NCI-H526 (cell line): ENCODE measurements around the gene MBD6.

Experiments used
- DNase-seq, 2 experiments: peaks; one replicate each; lab custom pipeline; 2025; lab: John Stamatoyannopoulos, UW

Gene MBD6, protein sequence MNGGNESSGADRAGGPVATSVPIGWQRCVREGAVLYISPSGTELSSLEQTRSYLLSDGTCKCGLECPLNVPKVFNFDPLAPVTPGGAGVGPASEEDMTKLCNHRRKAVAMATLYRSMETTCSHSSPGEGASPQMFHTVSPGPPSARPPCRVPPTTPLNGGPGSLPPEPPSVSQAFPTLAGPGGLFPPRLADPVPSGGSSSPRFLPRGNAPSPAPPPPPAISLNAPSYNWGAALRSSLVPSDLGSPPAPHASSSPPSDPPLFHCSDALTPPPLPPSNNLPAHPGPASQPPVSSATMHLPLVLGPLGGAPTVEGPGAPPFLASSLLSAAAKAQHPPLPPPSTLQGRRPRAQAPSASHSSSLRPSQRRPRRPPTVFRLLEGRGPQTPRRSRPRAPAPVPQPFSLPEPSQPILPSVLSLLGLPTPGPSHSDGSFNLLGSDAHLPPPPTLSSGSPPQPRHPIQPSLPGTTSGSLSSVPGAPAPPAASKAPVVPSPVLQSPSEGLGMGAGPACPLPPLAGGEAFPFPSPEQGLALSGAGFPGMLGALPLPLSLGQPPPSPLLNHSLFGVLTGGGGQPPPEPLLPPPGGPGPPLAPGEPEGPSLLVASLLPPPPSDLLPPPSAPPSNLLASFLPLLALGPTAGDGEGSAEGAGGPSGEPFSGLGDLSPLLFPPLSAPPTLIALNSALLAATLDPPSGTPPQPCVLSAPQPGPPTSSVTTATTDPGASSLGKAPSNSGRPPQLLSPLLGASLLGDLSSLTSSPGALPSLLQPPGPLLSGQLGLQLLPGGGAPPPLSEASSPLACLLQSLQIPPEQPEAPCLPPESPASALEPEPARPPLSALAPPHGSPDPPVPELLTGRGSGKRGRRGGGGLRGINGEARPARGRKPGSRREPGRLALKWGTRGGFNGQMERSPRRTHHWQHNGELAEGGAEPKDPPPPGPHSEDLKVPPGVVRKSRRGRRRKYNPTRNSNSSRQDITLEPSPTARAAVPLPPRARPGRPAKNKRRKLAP

DNA sequence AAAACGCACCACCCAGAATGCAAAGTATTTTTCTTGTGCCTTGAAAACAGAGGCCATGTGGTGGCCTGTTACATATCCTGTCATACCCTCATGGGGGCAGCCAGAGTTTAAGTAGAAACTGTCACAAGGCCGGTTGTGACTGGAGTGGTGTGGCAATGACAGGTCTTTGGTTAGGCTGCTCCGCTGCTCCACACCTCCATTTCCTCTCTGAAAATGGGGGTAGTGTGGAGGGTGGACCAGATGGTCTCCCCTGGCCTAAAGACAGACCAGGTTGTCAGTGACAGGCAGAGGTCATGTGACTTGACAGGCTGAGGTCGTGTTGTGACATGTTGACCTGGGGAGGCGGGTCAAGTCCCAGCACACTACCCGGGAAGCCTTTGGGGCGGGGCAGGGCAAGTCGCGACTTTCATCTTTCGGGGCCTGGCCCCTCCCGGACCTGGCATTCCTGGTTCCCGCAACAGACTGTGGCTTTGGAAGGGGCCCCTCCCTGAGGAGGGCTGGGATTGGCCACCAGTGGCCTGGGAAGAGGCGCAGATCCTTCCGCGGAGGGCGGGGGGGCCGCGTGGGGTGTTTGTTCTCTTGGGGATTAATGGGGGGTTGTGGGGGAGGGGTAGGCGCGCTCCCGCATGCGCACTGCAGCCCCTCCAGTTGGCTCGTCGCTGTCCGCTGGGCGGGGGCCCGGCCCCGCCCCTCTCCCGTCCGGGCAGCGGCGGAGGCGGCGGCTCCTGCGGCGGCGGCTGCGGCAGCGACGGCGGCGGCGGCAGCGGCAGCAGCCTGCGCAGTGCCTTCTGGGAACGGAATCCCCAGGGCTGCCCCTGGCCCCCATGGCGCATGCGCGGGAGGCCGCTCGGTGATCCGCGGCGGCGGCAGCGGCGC is at the start of gene MBD6:
Gene MBD6, plus strand, starts transcription at position 814 of the 876 bp plus-strand sequence. CDS start 1,480 bp downstream, outside the sequence.
- DNase-seq, result peak; percentile 89 to 91

DNA sequence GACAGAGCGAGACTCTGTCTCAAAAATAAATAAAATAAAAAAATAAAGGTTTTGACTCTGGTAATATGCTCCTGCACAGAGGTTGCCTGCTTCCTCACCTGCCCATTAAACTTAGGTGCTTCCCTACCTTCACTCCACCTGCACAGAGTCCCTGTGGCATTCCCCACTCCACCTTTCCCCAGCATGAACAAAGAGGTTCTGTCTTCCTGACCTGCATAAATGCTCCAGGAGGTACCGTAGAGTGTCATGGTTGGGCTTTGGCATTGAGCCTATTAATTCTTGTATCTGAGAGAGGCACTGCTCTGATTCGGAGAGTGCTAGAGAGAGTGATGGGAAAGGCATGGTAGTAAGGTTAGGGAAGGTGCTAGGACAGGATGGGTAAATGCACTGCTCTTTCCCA is 49.2 kb upstream of the MBD6 start:
- peak in 1 of 2 experiments; percentile 23 for DNase-seq

DNA sequence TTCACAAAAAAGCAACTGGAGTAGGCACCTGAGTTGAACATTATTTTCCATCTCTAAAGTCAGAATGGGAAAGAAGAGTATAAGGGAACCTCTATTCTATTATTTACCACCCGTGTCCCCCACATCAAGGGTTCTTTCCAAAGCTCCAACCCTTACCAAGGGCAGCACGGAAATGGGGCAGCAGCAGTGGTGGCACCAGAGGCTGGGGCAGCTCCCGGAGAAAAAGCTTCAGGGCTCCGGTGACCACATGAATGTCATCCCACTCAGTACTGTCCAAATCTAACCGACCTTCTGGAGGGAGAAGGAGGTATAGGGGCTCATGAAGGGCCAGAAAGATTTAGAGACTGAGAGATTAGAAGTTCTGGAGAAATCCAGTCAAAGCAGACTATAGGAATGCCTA is 48.7 kb upstream of the MBD6 start:
- no peak for DNase-seq

DNA sequence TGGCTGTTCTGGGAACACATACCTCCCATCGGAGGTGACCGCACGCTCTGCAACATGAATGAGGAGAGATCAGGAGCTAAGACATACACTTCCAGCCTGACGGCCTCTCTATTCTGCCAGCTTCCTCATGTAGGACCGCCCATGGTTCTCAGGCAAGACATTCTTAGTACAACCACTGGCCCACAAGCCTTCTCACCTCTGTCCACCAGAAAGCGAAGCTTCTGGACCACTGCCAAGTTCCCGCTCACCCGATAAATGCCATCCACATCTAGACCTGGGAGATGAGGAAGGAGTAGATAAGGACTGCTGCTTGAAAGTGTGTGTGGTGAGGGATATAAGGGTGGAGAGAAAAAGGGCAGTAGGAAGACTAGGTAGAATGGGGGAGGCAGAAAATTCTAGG is 48.2 kb upstream of the MBD6 start:
- no peak for DNase-seq

DNA sequence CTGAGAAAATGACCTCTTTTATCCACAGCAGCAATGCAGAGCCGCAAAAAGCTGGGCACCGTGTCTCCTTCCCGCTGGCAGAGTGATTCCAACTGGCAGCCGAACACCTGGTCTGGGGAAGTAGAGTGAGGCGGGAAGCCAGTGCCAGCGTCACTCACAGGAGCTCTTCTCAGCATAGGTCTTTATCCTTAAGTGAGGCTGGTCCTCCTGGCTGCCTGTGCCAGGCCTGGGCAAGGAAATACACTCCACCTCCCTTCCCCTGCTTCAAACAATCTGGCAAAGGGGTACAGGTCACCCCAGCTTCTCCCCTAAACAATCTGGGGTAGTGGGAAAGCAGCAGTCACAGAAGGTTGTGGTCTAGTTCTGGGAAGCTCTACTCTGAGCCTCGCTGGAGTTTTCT is 47.8 kb upstream of the MBD6 start:
- DNase-seq, result peak in 1 of 2 experiments; percentile 33

DNA sequence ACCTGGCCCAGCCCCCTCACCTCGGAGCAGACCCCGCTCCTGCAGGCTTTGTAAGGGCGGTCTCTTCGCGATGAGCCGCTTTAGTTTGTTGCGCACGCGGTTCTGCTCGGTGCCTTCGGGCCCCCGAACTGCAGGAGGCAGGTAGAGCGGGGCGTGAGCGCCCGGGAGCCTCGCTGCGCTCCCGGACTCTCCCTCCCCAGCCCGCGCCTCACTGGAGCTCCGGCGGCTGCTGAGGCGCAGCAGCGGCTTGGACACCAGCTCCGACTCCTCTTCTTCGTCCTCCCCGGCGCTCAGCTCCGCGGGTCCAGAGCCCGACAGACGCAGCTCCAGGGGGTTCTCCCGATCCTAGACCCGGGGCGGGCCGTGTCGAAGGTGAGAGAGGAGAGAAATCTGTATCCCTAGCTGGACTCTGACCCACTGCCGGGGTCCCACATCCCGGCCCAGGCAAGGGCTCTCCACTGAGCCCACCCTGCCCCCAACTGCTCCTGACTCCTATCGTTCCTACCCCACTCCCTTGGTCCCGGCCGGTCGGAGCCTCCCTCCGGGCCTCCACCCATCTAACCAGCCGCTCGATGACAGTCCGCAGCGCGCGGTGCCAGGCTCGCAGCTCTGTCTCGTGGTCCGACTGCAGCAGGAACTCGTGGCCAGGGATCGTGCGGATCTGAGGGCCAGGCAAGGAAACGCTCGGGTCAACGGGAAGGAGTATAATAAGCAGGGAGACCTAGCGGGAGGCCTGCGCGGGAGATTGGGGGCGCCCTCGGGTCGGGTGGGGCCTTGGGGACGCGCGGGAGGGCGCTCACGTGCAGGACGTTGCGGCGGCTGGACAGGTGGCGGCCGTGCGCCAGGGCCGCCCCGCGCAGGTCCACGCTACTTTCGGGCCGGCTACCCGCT is 47.1 kb upstream of the MBD6 start:
- peak in 1 of 2 experiments; percentile 61 for DNase-seq

DNA sequence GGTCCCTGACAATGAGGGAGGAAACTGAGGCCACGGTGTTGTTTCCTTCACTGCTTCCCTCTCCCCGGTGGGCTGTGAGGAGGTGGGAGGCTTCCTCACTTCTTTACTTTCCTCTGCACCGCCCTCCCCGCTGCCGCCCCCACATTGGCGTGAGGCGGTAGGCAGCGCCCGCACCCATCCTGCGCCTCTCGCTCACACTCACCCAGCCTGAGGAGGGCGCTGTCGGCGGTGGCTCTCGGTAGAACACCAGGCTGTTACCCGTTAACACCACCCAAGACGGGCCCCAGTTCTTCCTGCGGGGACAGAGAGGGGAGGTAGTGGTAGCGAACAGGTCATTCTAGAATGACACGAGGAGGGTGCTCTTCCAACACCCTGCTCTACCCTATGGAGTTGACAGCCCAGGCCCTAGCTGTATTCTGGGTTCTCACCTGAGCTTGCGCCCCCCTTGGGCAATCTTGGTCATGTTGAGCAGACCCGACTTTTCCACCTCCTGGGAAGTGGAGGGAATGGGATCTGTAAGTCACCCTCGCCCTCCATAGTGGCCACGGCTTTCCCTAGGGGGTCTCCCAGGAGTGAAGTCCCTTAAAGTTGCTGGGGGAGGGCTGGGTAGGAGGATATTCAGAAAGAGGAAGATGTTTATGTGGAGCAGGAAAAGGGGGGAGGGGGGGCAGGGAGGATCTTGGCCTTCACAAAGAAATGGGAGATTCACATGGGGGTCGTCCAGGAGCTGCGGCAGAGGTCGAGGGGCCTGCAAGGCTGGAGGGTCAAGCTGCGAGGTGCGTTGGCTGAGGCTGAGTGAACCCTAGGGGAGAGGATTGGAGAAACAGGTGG is 46.2 kb upstream of the MBD6 start:
- peak in 1 of 2 experiments; percentile 34 for DNase-seq

DNA sequence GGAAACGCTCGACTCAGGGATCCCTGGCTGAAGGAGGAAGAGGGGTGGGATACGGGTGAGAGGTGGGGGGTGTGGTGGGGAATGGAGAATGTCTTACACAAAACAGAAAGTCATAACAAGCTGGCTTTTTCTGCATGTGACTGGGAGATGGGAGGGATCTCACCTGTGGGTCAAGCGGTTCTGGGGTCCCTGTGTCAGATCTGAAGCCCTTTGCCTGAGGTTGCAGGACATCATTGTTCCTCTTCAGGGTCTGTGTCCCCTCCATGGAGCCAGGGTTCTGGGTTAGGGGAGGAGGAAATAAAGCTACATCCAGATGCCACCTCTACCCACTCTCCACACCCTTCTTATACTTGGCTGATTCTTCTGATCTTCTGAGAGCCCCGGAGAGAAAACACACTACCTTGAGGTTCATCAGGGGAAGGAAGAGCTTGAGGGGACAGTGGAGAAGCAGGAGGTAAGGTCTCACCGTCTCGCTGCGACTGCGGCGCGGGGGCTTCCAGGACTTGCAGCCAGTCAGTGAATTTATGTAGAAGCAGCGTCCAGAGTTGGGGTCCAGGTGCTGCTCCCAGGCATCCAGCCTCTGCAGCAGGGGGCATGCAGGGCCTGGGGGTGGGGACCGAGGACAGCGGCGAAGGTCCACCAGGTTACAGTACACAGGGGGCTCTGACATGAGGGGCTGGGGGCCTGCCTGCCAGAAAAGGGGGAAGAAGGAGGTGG is 45.5 kb upstream of the MBD6 start:
- DNase-seq, result no peak

DNA sequence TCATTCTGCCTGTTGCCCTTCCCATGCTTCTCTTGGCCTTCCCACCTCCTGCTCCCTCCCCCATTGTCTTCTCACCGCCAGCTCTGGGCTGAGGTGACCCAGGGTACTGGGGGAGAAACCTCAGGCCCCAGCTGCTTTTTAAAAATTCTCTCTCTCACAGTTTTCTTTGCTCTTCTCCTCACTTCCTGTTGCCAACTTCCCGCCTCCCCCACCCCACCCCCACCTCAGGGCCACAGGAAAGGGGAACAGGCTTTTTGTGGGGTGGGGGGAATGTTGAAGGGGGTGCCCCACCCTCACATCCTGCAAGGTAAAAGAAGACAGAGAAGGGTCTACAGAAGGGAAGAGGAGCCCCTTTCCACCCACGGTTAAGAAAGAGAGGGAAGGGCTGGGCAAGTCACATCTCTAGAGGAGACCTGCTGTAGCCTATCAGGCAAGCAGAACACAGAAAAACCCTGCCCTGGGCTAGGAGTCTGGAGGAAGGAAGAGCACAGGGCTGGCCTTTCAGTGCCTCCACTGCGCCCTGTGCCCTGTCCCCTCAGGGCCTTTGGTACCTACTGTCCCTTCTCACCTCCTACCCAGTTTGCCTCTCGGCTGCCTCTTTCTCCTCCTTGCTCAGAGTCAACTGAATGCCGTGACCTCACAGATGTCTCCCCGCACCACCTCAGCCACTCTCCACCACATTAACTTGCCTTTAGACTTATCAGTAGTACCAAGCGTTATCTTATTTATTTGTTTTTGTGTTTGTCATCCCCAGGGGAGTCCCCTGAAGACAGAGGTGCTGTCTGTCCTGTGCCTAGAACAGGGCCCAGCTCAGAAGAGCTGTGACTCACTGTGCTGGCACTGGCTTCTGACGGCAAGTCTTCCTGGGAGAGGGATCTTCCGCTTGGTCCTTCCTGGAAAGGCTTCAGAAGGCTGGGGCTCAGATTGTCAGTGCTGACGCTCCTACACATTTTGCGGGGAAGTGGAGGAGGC is 44.6 kb upstream of the MBD6 start:
- DNase-seq, result no peak

DNA sequence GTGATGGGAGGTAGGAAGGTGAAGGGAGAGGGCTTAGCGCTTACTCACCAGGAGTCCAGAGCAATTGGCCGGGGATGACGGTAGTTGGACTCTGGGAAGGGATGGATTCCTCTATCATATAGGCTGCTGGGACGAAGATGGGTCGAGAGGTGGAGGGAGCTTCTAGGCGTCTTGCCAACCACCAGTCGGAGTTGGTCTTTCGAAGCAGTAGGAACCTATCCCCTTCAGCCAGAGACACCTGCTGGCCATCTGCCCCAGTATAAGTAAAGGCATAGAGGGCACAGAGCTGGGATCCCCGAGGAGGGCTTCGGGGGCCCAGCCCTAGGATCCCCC is 43.6 kb upstream of the MBD6 start:
- DNase-seq, result no peak

DNA sequence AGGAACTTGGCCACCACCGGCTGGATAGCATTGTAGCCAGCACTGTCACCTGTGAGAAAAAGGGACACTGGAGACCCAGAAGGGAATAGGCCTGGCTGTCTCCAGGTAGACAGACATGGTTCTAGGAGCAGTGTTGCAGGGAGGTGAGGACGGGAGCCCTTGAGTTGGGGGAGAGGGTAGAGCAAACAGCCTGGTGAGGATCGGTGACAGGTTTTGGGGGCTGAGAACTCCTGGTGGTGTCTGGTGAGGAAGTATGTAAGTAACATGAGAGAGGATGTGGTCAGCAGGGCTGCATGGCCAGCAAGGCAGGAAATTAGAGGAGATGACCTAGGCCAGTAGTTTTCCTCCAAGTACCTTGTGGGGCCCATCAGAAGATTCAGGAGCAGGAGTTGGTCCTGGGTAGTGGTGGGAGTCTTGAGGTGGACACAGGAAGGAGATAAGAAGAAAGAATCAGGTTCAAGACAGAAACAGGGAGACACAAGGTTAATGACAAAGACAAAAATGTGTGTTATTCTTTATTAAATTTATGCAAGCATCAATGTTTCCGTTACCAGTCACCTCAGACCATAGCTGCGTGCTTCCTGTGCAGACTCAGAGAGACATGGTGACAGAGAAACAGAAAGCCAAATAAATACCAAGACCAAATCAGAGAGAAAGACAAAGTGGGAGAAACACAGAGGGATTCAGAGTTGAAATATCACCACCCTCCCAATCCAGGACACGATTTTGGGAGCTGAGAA is 43.1 kb upstream of the MBD6 start, which contains the start of gene ARHGAP9:
Gene ARHGAP9, minus strand, starts transcription at position 491 of the 740 bp plus-strand sequence. Its CDS starts 460 bp downstream, at position 31.
- no peak for DNase-seq

DNA sequence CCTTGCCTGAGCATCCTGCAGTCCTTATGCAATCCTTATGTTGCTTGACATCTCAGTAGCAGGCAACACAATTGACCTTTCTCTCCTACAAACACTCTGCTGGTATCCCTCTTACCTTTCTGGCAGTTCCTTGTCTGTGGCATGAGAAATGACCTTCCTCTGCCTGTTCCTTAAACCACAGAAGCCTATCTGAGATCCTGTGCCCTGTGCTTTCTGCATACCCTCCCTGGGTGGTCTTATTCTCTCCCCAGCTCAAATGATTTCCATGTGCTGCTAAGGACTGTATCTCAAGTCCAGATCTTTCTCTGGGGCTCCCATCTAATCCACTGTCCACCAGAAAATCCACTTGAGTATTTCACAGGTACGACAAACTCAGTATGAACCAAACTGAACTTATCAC is 41.0 kb upstream of the MBD6 start:
- DNase-seq, result no peak

DNA sequence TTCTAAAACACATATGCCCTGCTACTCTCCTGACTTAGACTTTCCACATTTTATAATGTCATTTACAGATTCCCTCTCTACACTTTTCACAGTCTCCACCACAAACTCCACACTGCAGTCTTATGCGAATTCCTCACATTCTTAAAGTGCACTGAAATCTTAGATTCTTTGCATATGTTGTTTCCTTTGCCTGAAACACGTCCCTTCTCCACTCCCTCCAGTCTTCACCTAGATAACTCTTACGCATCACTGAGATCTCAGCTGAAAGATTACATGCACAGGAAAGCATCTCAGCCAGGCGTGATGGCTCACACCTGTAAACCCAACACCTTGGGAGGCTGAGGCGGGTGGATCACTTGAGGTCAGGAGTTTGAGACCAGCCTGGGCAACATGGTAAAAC is 39.2 kb upstream of the MBD6 start:
- DNase-seq, result no peak

DNA sequence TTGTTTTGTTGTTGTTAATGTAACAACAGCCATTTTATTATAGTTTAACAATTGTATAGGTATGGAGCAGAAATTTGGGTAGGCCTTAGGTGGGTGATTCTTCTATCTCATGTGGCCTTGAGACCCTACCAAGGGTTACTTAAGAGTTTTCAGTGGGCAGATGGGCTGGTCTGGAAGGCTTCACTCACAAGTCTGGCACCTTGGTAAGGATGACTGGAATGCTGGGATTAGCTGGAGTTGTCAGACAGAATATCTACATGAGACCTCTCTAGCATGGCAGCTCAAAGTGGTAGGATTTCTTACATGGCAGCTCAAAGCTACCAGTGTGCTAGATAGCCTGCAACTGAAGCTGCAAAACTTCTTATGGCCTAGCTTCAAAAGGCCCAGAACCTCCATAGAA is 36.9 kb upstream of the MBD6 start:
- no peak for DNase-seq

DNA sequence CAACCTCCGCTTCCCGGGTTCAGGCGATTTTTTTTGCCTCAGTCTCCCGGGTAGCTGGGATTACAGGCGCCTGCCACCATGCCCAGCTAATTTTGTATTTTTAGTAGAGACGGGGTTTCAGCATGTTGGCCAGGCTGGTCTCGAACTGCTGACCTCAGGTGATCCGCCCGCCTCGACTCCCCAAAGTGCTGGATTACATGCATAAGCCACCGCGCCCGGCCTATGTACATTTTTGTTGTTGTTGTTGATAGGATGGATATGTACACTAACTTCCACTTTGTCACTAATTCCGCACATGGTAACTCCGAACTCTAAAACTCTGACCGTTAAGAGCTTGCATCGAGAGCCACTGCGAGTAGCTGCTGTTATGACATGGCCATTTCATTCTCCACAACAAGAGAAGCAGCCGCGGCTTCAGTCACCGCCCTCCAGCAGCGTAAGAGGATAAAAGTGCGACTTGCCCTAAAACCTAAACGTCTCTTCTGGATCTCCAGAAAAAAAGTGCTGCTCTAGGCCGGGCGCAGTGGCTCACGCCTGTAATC is 35.5 kb upstream of the MBD6 start:
- DNase-seq, result no peak

DNA sequence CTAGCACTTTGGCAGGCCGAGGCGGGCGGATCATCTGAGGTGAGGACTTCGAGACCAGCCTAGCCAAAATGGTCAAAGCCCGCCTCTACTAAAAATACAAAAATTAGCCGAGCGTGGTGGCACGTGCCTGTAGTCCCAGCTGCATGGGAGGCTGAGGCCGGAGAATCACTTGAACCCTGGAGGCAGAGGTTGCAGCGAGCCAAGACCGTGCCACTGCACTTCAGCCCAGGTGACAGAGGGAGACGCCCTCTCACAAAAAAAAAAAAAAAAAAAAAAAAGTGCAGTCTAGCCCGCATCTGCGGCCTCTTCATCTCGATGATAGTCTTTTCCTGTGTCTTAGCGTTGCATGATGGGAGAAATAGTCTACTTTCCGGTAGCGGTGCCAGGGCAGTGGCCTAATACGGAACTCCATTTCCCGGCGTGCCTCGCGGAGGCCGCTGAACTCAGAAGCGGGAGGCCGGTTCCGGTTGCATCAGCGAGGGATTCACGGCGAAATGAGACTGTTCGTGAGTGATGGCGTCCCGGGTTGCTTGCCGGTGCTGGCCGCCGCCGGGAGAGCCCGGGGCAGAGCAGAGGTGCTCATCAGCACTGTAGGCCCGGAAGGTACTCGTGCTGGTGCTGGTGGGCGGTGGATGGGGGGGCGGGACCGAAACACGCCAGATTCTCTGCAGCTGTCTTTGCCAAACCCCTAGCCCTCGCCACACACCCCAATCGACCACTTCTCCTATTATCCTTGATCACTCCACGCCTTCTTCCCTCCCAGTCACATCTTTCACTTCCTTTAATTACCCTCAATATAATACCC is 34.8 kb upstream of the MBD6 start, which contains the start of gene MARS1:
Gene MARS1, plus strand, starts transcription at position 472 of the 805 bp plus-strand sequence. Its CDS starts 23 bp downstream, at position 495.
- DNase-seq, result peak; percentile 93 to 98
